ENCODE data around the gene CADPS. TPM values are rescaled to one million over a fixed set of nuclear protein-coding genes. Genes with fewer than 3 reads are reported as not detected.
A peak's percentile ranks its signal among the peaks of the same experiment; 100 is the strongest.

The CADPS gene
- total and polyA plus RNA-seq, 2 experiments from 2014 or later, result 2.8 to 8.1 TPM

- H3K79me2 ChIP-seq, result no peaks in the 10 kb centered on the region
- no peak overlapping the region for H2AFZ ChIP-seq
- TF ChIP-seq EZH2phosphoT487 (IDR thresholded peaks at IDR 0.05; ENCODE audit: low read depth, severe bottlenecking, unreplicated experiment), result no peak
- H3K27me3 ChIP-seq, result no peaks in the 10 kb centered on the region
- no peak for DNase-seq (ENCODE audit: low spot score)
- H3K27ac ChIP-seq, result no peak overlapping the region
- peaks cover 4% of the 10 kb centered on the region for H3K4me1 ChIP-seq (ENCODE audit: insufficient read depth)
- no peaks in the 10 kb centered on the region for H3K9me3 ChIP-seq (ENCODE audit: low read depth)
- no peak overlapping the region for H3K4me2 ChIP-seq
- H3K36me3 ChIP-seq (replicated peaks; ENCODE audit: insufficient read depth, low read depth), result no peaks in the 10 kb centered on the region
- no peak overlapping the region for H3K4me3 ChIP-seq
- H4K20me1 ChIP-seq (ENCODE audit: insufficient read depth, poor library complexity, severe bottlenecking), result no peaks in the 10 kb centered on the region
- no peaks in the 10 kb centered on the region for H3K9me2 ChIP-seq (replicated peaks; ENCODE audit: insufficient read depth)
Observed at GRCh38 chr3:62920466-62920784, 45.2 kb upstream of the CADPS start.

- Histone ChIP-seq H3K9me3 (ENCODE audit: low read depth) (no peaks in the 10 kb centered on the region), H3K4me2 (no peak overlapping the region), H3K79me2 (no peaks in the 10 kb centered on the region), H4K20me1 (ENCODE audit: insufficient read depth, poor library complexity, severe bottlenecking) (no peaks in the 10 kb centered on the region), H2AFZ (no peak overlapping the region), H3K4me3 (no peak overlapping the region), H3K4me1 (ENCODE audit: insufficient read depth) (peaks cover 4% of the 10 kb centered on the region), H3K9me2 (replicated peaks; ENCODE audit: insufficient read depth) (no peaks in the 10 kb centered on the region), H3K27ac (no peak overlapping the region), H3K27me3 (no peaks in the 10 kb centered on the region), H3K36me3 (replicated peaks; ENCODE audit: insufficient read depth, low read depth) (no peaks in the 10 kb centered on the region)
- DNase-seq (ENCODE audit: low spot score), result no peak
- TF ChIP-seq, protein P1, sequence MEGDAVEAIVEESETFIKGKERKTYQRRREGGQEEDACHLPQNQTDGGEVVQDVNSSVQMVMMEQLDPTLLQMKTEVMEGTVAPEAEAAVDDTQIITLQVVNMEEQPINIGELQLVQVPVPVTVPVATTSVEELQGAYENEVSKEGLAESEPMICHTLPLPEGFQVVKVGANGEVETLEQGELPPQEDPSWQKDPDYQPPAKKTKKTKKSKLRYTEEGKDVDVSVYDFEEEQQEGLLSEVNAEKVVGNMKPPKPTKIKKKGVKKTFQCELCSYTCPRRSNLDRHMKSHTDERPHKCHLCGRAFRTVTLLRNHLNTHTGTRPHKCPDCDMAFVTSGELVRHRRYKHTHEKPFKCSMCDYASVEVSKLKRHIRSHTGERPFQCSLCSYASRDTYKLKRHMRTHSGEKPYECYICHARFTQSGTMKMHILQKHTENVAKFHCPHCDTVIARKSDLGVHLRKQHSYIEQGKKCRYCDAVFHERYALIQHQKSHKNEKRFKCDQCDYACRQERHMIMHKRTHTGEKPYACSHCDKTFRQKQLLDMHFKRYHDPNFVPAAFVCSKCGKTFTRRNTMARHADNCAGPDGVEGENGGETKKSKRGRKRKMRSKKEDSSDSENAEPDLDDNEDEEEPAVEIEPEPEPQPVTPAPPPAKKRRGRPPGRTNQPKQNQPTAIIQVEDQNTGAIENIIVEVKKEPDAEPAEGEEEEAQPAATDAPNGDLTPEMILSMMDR (IDR thresholded peaks at IDR 0.05; ENCODE audit: poor library complexity), result no peak
- TF ChIP-seq EZH2phosphoT487 (IDR thresholded peaks at IDR 0.05; ENCODE audit: low read depth, severe bottlenecking, unreplicated experiment) (no peak), EZH2 (IDR thresholded peaks at IDR 0.05; ENCODE audit: borderline replicate concordance) (no peak)
- WGBS (ENCODE audit: low lambda C conversion rate, missing lambda C conversion rate), result 85% methylated on average over 7 of the region's 7 CpGs
Observed at GRCh38 chr3:62919784-62920465, 44.7 kb upstream of the CADPS start.

GRCh38 chr3:62918777-62919176, 43.6 kb upstream of the CADPS start:
- 20% methylated on average over 2 of the region's 2 CpGs for WGBS (ENCODE audit: low lambda C conversion rate, missing lambda C conversion rate)

GRCh38 chr3:62918131-62918530, 42.9 kb upstream of the CADPS start:
- no peaks in the 10 kb centered on the region for H3K27me3 ChIP-seq
- H3K9me3 ChIP-seq (ENCODE audit: low read depth), result no peaks in the 10 kb centered on the region
- no peaks in the 10 kb centered on the region for H3K9me2 ChIP-seq (replicated peaks; ENCODE audit: insufficient read depth)
- no peak for DNase-seq (ENCODE audit: low spot score)
- H3K27ac ChIP-seq, result no peak overlapping the region
- H3K4me1 ChIP-seq (ENCODE audit: insufficient read depth), result peaks cover 4% of the 10 kb centered on the region
- WGBS (ENCODE audit: low lambda C conversion rate, missing lambda C conversion rate), result 20% methylated on average over 1 of the region's 1 CpG
- no peak overlapping the region for H3K4me3 ChIP-seq
- TF ChIP-seq EZH2 (IDR thresholded peaks at IDR 0.05; ENCODE audit: borderline replicate concordance) (no peak), EZH2phosphoT487 (IDR thresholded peaks at IDR 0.05; ENCODE audit: low read depth, severe bottlenecking, unreplicated experiment) (no peak)
- TF ChIP-seq, protein P1 (IDR thresholded peaks at IDR 0.05; ENCODE audit: poor library complexity), result no peak
- no peaks in the 10 kb centered on the region for H3K36me3 ChIP-seq (replicated peaks; ENCODE audit: insufficient read depth, low read depth)
- no peaks in the 10 kb centered on the region for H4K20me1 ChIP-seq (ENCODE audit: insufficient read depth, poor library complexity, severe bottlenecking)
- no peak overlapping the region for H2AFZ ChIP-seq
- H3K79me2 ChIP-seq, result no peaks in the 10 kb centered on the region
- H3K4me2 ChIP-seq, result no peak overlapping the region

More at GRCh38 chr3:62918777-62919176, 43.6 kb upstream of the CADPS start:
- Histone ChIP-seq H3K4me1 (ENCODE audit: insufficient read depth) (peaks cover 4% of the 10 kb centered on the region), H3K27ac (no peak overlapping the region), H4K20me1 (ENCODE audit: insufficient read depth, poor library complexity, severe bottlenecking) (no peaks in the 10 kb centered on the region), H3K79me2 (no peaks in the 10 kb centered on the region), H3K36me3 (replicated peaks; ENCODE audit: insufficient read depth, low read depth) (no peaks in the 10 kb centered on the region), H3K27me3 (no peaks in the 10 kb centered on the region), H3K4me3 (no peak overlapping the region), H3K9me2 (replicated peaks; ENCODE audit: insufficient read depth) (no peaks in the 10 kb centered on the region), H3K4me2 (no peak overlapping the region), H3K9me3 (ENCODE audit: low read depth) (no peaks in the 10 kb centered on the region), H2AFZ (no peak overlapping the region)
- DNase-seq (ENCODE audit: low spot score), result peak; percentile 7
- TF ChIP-seq, protein P1 (IDR thresholded peaks at IDR 0.05; ENCODE audit: poor library complexity), result no peak
- TF ChIP-seq EZH2 (IDR thresholded peaks at IDR 0.05; ENCODE audit: borderline replicate concordance) (no peak), EZH2phosphoT487 (IDR thresholded peaks at IDR 0.05; ENCODE audit: low read depth, severe bottlenecking, unreplicated experiment) (no peak)

Data from hepatocyte (in vitro differentiated cells).